IMR-90 (cell line): ENCODE measurements around the gene VAMP8. TPM values are rescaled to one million over a fixed set of nuclear protein-coding genes. Genes with fewer than 3 reads are reported as not detected.

Experiments used
- ATAC-seq: fragments of 200-7000 bp; cut with Tn5 transposase; 2 replicates; pipeline ENCODE4 v1.9.1; 2020; ENCODE audit warnings: low read depth, mild to moderate bottlenecking, moderate library complexity
- BruUV-seq: library from RNA; stranded (reverse); fragments of 400-500 nt; replicated peaks from 2 replicates; lab custom pipeline; 2021; lab: Mats Ljungman, UMichigan
- CTCF ChIA-PET: fragments of 300-600 bp; formaldehyde crosslinking; extraction: SDS; loops from one replicate; lab custom pipeline; 2021; ENCODE audit warnings: antibody characterized with exemption; lab: Yijun Ruan, JAX
- POLR2A ChIA-PET: fragments of 300-600 bp; sonication (Branson Sonifier 250); formaldehyde crosslinking; loops from one replicate; lab custom pipeline; 2022; ENCODE audit warnings: antibody characterized with exemption; ENCODE audit not compliant: unreplicated experiment; lab: Charles Lee
- DNase-seq: peaks from one replicate; pipeline ENCODE4 v3.0.0; 2013
- H2AFZ ChIP-seq: replicated peaks from 2 replicates; pipeline ENCODE3; 2013; ENCODE audit warnings: low read length, mild to moderate bottlenecking; ENCODE audit not compliant: poor library complexity
- H2AK5ac ChIP-seq: 2 replicates; pipeline ENCODE4 v1.6.1; 2013; ENCODE audit warnings: low read depth, low read length, inconsistent platforms
- H2AK9ac ChIP-seq: replicated peaks from 2 replicates; pipeline ENCODE3; 2013; ENCODE audit warnings: mild to moderate bottlenecking, low read depth, low read length, moderate library complexity; ENCODE audit not compliant: poor library complexity
- H2BK120ac ChIP-seq: 2 replicates; pipeline ENCODE4 v1.6.1; 2013; ENCODE audit warnings: low read depth, low read length, inconsistent platforms
- H2BK15ac ChIP-seq: 3 replicates; pipeline ENCODE4 v1.6.1; 2013; ENCODE audit warnings: low read depth, low read length, inconsistent platforms
- H2BK20ac ChIP-seq: 2 replicates; pipeline ENCODE4 v1.6.1; 2013; ENCODE audit warnings: low read depth, mild to moderate bottlenecking, inconsistent platforms, low read length, moderate library complexity
- H2BK5ac ChIP-seq: 2 replicates; pipeline ENCODE4 v1.6.1; 2013; ENCODE audit warnings: mild to moderate bottlenecking, low read depth, low read length, inconsistent platforms; ENCODE audit not compliant: poor library complexity, severe bottlenecking
- H3K14ac ChIP-seq: replicated peaks from 2 replicates; pipeline ENCODE4 v1.6.1; 2013; ENCODE audit warnings: low read depth, low read length, inconsistent platforms
- H3K18ac ChIP-seq: 2 replicates; pipeline ENCODE4 v1.6.1; 2013; ENCODE audit warnings: low read depth, low read length, control low read depth
- H3K23ac ChIP-seq: 2 replicates; pipeline ENCODE4 v1.6.1; 2013; ENCODE audit warnings: low read depth, low read length, inconsistent platforms
- H3K27ac ChIP-seq: 2 replicates; pipeline ENCODE4 v1.5.1; 2013; ENCODE audit warnings: mild to moderate bottlenecking, control low read depth, low read length; ENCODE audit not compliant: insufficient read depth
- H3K27me3 ChIP-seq: 2 replicates; pipeline ENCODE4 v1.6.1; 2013; ENCODE audit warnings: low read length; ENCODE audit not compliant: control insufficient read depth, insufficient read depth
- H3K36me3 ChIP-seq: 2 replicates; pipeline ENCODE4 v1.6.1; 2013; ENCODE audit warnings: low read length, mixed read lengths; ENCODE audit not compliant: control insufficient read depth, insufficient read depth
- H3K4ac ChIP-seq: 2 replicates; pipeline ENCODE4 v1.6.1; 2013; ENCODE audit warnings: low read depth, low read length, inconsistent platforms
- H3K4me1 ChIP-seq: 2 replicates; pipeline ENCODE4 v1.6.1; 2013; ENCODE audit warnings: low read length, mixed read lengths; ENCODE audit not compliant: control insufficient read depth, insufficient read depth
- H3K4me2 ChIP-seq: 2 replicates; pipeline ENCODE4 v1.6.1; 2013; ENCODE audit warnings: low read depth, mild to moderate bottlenecking, control low read depth, low read length, moderate library complexity
- H3K4me3 ChIP-seq: 2 replicates; pipeline ENCODE4 v1.5.1; 2013; ENCODE audit warnings: low read depth, mild to moderate bottlenecking, control low read depth, low read length, moderate library complexity; ENCODE audit not compliant: insufficient read depth
- H3K56ac ChIP-seq: 2 replicates; pipeline ENCODE4 v1.6.1; 2013; ENCODE audit warnings: low read length, inconsistent platforms; ENCODE audit not compliant: insufficient read depth; ENCODE audit errors: extremely low read depth
- H3K79me1 ChIP-seq, 2 experiments: 2 replicates each; pipeline ENCODE4 v1.6.1; 2013; ENCODE audit warnings: low read length in 2 of 2, inconsistent platforms in 1 of 2, low read depth in 1 of 2
- H3K9ac ChIP-seq: 2 replicates; pipeline ENCODE4 v1.6.1; 2013; ENCODE audit warnings: low read depth, low read length, control low read depth
- H3K9me1 ChIP-seq: 2 replicates; pipeline ENCODE4 v1.6.1; 2013; ENCODE audit warnings: low read length, inconsistent platforms; ENCODE audit not compliant: insufficient read depth
- H3K9me3 ChIP-seq: 2 replicates; pipeline ENCODE4 v1.6.1; 2013; ENCODE audit warnings: low read length; ENCODE audit not compliant: control insufficient read depth, insufficient read depth
- H4K20me1 ChIP-seq: 2 replicates; pipeline ENCODE4 v1.6.1; 2013; ENCODE audit warnings: low read length, inconsistent platforms; ENCODE audit not compliant: insufficient read depth
- H4K5ac ChIP-seq: 2 replicates; pipeline ENCODE4 v1.6.1; 2013; ENCODE audit warnings: mild to moderate bottlenecking, low read depth, low read length, control low read depth
- H4K8ac ChIP-seq, 2 experiments: 2 replicates each; pipeline ENCODE4 v1.6.1; 2013; ENCODE audit warnings: low read depth in 2 of 2, low read length in 2 of 2, control low read depth in 1 of 2, inconsistent platforms in 1 of 2
- H4K91ac ChIP-seq: 2 replicates; pipeline ENCODE4 v1.6.1; 2013; ENCODE audit warnings: low read depth, low read length, inconsistent platforms; ENCODE audit not compliant: insufficient read depth
- CEBPB ChIP-seq: IDR thresholded peaks from 2 replicates; pipeline ENCODE4 v1.6.1; 2012; ENCODE audit warnings: low read depth, low read length, improper control_type of control experiment
- ELK1 ChIP-seq: fragments of 150-350 bp; IDR thresholded peaks from 2 replicates; pipeline ENCODE4 v1.6.1; 2016; ENCODE audit warnings: low read depth, mild to moderate bottlenecking, low read length, moderate library complexity, borderline replicate concordance
- FOS ChIP-seq: fragments of 150-350 bp; IDR thresholded peaks from 2 replicates; pipeline ENCODE4 v1.6.1; 2016; ENCODE audit warnings: low read depth, low read length
- MAFK ChIP-seq: IDR thresholded peaks from 2 replicates; pipeline ENCODE4 v1.6.1; 2012; ENCODE audit warnings: low read depth, low read length, improper control_type of control experiment
- MAZ ChIP-seq: IDR thresholded peaks from 2 replicates; pipeline ENCODE4 v1.6.1; 2012; ENCODE audit warnings: low read depth, mild to moderate bottlenecking, low read length, improper control_type of control experiment, moderate library complexity, borderline replicate concordance
- NFE2L2 ChIP-seq: fragments of 150-350 bp; IDR thresholded peaks from 2 replicates; pipeline ENCODE4 v1.6.1; 2016; ENCODE audit warnings: low read depth, mild to moderate bottlenecking, low read length
- POLR2A ChIP-seq: IDR thresholded peaks from 2 replicates; pipeline ENCODE4 v1.6.1; 2012; ENCODE audit warnings: mild to moderate bottlenecking, low read depth, low read length
- RAD21 ChIP-seq: IDR thresholded peaks from 2 replicates; pipeline ENCODE4 v1.6.1; 2012; ENCODE audit warnings: low read length, improper control_type of control experiment
- RFX5 ChIP-seq: IDR thresholded peaks from 2 replicates; pipeline ENCODE4 v1.8.0; 2012; ENCODE audit warnings: low read depth, mild to moderate bottlenecking, low read length, moderate library complexity
- SMC3 ChIP-seq: fragments of 150-350 bp; IDR thresholded peaks from 2 replicates; pipeline ENCODE4 v1.6.1; 2016; ENCODE audit warnings: low read depth, mild to moderate bottlenecking, antibody characterized with exemption, low read length, moderate library complexity
- WGBS, 2 experiments: methylation state at CpG; one replicate each; pipeline versions ENCODE4 v1.1.5 to v1.1.7; 2013; ENCODE audit warnings: missing lambda C conversion rate in 2 of 2; ENCODE audit not compliant: insufficient read length in 1 of 2; ENCODE audit errors: extremely low coverage in 2 of 2; 5-methylcytosine and 5-hydroxymethylcytosine counted together
- dilution Hi-C: fragments of 300-500 bp; cut with HindIII; formaldehyde crosslinking; loops from one replicate; pipeline ENCODE4 v1.14.3; 2018; ENCODE audit warnings: low sequenced_read_pairs; ENCODE audit not compliant: unreplicated experiment
- in situ Hi-C: fragments of 300-500 bp; cut with MboI; formaldehyde crosslinking; loops from 3 replicates; pipeline ENCODE4 v1.14.3; 2019; ENCODE audit warnings: low sequenced_read_pairs, inconsistent platforms, mixed read lengths
- intact Hi-C: fragments of 100-400 bp; cut with micrococcal nuclease; formaldehyde crosslinking; loops from 2 replicates; pipeline ENCODE4 v1.10.0; 2022
- polyA plus RNA-seq, 3 experiments: library from polyadenylated mRNA; depleted of rRNA; stranded (reverse); fragments of >200 nt; gene quantifications; 2 replicates each; pipeline ENCODE4 v1.2.3, GENCODE V29; 2012; ENCODE audit warnings: low replicate concordance in 1 of 3
- total RNA-seq: library from RNA; depleted of rRNA; stranded (reverse); fragments of >200 nt; gene quantifications from 2 replicates; pipeline ENCODE4 v1.2.3, GENCODE V29; 2012
- TF ChIP-seq, protein P1 (sequence below): fragments of 150-350 bp; IDR thresholded peaks from 2 replicates; pipeline ENCODE4 v1.6.1; 2017; ENCODE audit warnings: mild to moderate bottlenecking, antibody characterized with exemption, low read length, low read depth

Gene VAMP8
- total and polyA plus RNA-seq, 2 of the 4 experiments (the other 2 are of a cell fraction) = 0.90 to 1.9 TPM

GRCh38 chr2:85557130-85557529 lies 20.3 kb upstream of the VAMP8 start (continued):
- TF ChIP-seq RFX5 (no peak), NFE2L2 (no peak), POLR2A (no peak)

GRCh38 chr2:85558160-85558559 lies 19.2 kb upstream of the VAMP8 start:
- H4K8ac ChIP-seq = no peak overlapping the region
- no peak overlapping the region for H2AK5ac ChIP-seq
- dilution Hi-C loops (no loop called here), intact Hi-C loops (no loop called here), in situ Hi-C loops (loop anchor here (10.0 kb wide), 1 partner anchor 493 kb away; no protein-coding TSS in a partner anchor)
- POLR2A ChIA-PET = no interaction called here
- H4K20me1 ChIP-seq = no peaks in the 10 kb centered on the region
- peaks cover 3% of the 10 kb centered on the region; the same call in 1 of the 2 replicates for H3K4me1 ChIP-seq
- no peak overlapping the region for H2BK120ac ChIP-seq
- BruUV-seq = no TSS peak
- H3K9ac ChIP-seq = no peak overlapping the region
- peak overlapping the region; percentile 53 for H2AK9ac ChIP-seq
- no peak overlapping the region for H3K18ac ChIP-seq
- H3K79me1 ChIP-seq = peaks cover 19 to 55% of the 10 kb centered on the region in 2 experiments
- H3K14ac ChIP-seq = no peak overlapping the region
- H3K23ac ChIP-seq = no peak overlapping the region; the same call in 1 of the 2 replicates
- H3K4ac ChIP-seq = no peak overlapping the region
- no peak overlapping the region for H2BK15ac ChIP-seq
- no peak overlapping the region for H4K91ac ChIP-seq
- CTCF ChIA-PET = no interaction called here
- no peak overlapping the region for H3K4me2 ChIP-seq
- no peak overlapping the region for H2BK5ac ChIP-seq
- no peaks in the 10 kb centered on the region for H3K27me3 ChIP-seq
- H3K27ac ChIP-seq = no peak overlapping the region
- ATAC-seq = no peak
- no peak overlapping the region for H2AFZ ChIP-seq
- H3K9me1 ChIP-seq = peaks cover 8% of the 10 kb centered on the region; the same call in 1 of the 2 replicates
- TF ChIP-seq MAZ (no peak), SMC3 (no peak), RFX5 (no peak), ELK1 (no peak), RAD21 (no peak), NFE2L2 (no peak), MAFK (no peak), FOS (no peak), CEBPB (no peak), POLR2A (no peak)
- TF ChIP-seq, protein P1, sequence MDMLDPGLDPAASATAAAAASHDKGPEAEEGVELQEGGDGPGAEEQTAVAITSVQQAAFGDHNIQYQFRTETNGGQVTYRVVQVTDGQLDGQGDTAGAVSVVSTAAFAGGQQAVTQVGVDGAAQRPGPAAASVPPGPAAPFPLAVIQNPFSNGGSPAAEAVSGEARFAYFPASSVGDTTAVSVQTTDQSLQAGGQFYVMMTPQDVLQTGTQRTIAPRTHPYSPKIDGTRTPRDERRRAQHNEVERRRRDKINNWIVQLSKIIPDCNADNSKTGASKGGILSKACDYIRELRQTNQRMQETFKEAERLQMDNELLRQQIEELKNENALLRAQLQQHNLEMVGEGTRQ = no peak
- no peak overlapping the region for H3K56ac ChIP-seq
- no CpG with 5 or more reads among the region's 1 CpG for WGBS, 2 experiments
- H3K9me3 ChIP-seq = no peaks in the 10 kb centered on the region
- H3K4me3 ChIP-seq = no peak overlapping the region
- H4K5ac ChIP-seq = no peak overlapping the region
- DNase-seq = no peak
- H3K36me3 ChIP-seq = peaks cover 26% of the 10 kb centered on the region
- no peak overlapping the region for H2BK20ac ChIP-seq
